Measurements from ENCODE around the gene ANKMY1. TPM values are rescaled to one million over a fixed set of nuclear protein-coding genes. Genes with fewer than 3 reads are reported as not detected.

The ANKMY1 gene
- total RNA-seq, 4 donors from 2014 or later: 9.1 to 10.9 (median 10.2) TPM

DNA sequence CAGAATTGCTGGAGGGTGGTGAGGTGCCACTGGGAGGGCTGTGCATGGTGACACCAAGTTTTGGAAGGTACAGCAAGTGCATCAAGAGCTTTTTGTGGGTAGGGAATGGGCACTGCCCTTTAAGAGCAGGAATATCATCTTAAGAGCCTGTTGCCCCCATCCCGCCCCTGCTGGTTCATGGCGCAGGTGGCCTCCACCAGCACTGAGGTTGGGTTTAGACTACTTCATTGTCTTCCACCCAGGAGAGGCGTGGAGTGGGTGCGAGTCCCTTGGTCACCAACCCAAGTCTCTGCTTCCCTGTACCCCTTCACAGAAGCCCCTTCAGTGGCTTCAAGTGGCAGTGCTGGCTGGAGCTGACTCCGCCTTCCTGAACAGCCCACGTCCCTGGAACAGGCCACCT lies 18.2 kb upstream of the ANKMY1 start:
- DNase-seq (ENCODE audit: extremely low spot score): no peak
- Histone ChIP-seq H3K9me3 (no peaks in the 10 kb centered on the region), H3K4me1 (peaks cover 16 to 45% (median 30%) of the 10 kb centered on the region in 4 donors), H3K36me3 (peaks cover 39 to 80% (median 68%) of the 10 kb centered on the region in 4 donors), H3K4me3 (no peak overlapping the region), H3K27me3 (no peaks in the 10 kb centered on the region), H3K27ac (replicated peaks in 1 of 4) (no peak overlapping the region)
- intact Hi-C loops (cut with DNase I): no loop called here
- no peak for TF ChIP-seq POLR2A (IDR thresholded peaks at IDR 0.05; ENCODE audit: low read depth)
- no peak for TF ChIP-seq CTCF (IDR thresholded peaks at IDR 0.05)
- TF ChIP-seq EP300 (IDR thresholded peaks at IDR 0.05): no peak
- TF ChIP-seq POLR2AphosphoS5 (IDR thresholded peaks at IDR 0.05): no peak
- 65% methylated on average over 4 of the region's 6 CpGs for WGBS

DNA sequence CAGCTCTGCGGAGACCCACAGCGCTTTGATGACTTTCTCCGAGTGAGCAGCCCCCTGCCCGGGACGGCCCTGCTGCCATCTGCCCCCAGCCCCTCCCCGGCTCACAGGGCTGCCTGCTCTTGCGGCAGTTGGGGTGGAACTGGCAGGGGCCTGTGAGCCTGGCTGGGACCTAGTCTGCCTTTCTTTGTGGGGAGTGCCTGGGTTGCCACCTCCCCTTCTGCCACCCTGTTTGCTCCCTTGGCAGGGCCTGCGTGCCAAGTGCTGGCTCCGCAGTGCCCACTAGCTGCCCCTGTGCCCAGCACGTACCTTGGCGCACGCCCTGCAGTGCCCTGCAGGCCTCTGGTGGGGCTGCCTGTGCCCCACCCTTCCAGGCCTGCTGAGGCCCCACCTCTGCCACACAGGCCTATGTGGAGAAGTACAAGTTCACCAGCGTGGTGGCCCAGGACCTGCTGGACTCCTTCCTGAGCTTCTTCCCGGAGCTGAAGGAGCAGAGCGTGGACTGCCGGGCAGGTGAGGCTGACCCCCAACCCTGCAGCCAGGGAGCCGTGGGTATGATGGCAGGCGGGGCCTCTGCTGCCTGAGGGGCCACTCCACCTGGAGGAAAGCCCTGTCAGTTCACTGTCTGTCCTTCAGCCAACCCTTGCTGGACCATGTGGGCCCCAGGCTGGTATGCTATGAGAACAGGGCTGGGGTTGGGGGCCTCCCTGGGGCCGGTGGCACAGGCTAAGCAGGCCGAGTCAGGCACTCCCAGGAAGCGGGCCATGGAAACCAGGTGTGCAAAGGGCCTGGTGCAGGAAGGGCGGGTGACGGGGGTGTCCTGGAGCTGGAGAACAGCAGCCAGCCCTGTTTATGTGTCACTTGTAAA lies 17.5 kb upstream of the ANKMY1 start:
- WGBS: 77% methylated on average over 6 of the region's 23 CpGs
- no peak for DNase-seq (ENCODE audit: extremely low spot score)
- Histone ChIP-seq H3K36me3 (peaks cover 39 to 80% (median 71%) of the 10 kb centered on the region in 4 donors), H3K4me1 (peaks cover 23 to 47% (median 35%) of the 10 kb centered on the region in 4 donors), H3K4me3 (no peak overlapping the region), H3K27ac (replicated peaks in 1 of 4) (no peak overlapping the region), H3K9me3 (no peaks in the 10 kb centered on the region), H3K27me3 (no peaks in the 10 kb centered on the region)
- no peak for TF ChIP-seq POLR2A (IDR thresholded peaks at IDR 0.05; ENCODE audit: low read depth)
- no peak for TF ChIP-seq CTCF (IDR thresholded peaks at IDR 0.05)
- TF ChIP-seq EP300 (IDR thresholded peaks at IDR 0.05): no peak
- no peak for TF ChIP-seq POLR2AphosphoS5 (IDR thresholded peaks at IDR 0.05)
- intact Hi-C loops (cut with DNase I): no loop called here

GRCh38 chr2:240574386-240575100 lies 16.8 kb upstream of the ANKMY1 start:
- TF ChIP-seq EP300 (IDR thresholded peaks at IDR 0.05): no peak
- H3K9me3 ChIP-seq: no peaks in the 10 kb centered on the region
- H3K36me3 ChIP-seq: peaks cover 39 to 80% (median 71%) of the 10 kb centered on the region in 4 donors
- H3K4me3 ChIP-seq: no peak overlapping the region
- 89% methylated on average over 21 of the region's 21 CpGs for WGBS
- intact Hi-C loops (cut with DNase I): no loop called here
- no peak overlapping the region for H3K27ac ChIP-seq (replicated peaks in 1 of 4)
- DNase-seq (ENCODE audit: extremely low spot score): no peak
- H3K27me3 ChIP-seq: no peaks in the 10 kb centered on the region
- peaks cover 27 to 47% (median 37%) of the 10 kb centered on the region in 4 donors for H3K4me1 ChIP-seq

- intact Hi-C loops (cut with DNase I): no loop called here
- Histone ChIP-seq H3K27ac (replicated peaks in 1 of 4) (no peak overlapping the region), H3K4me1 (peaks cover 27 to 46% (median 37%) of the 10 kb centered on the region in 4 donors), H3K9me3 (no peaks in the 10 kb centered on the region), H3K4me3 (no peak overlapping the region), H3K36me3 (peaks cover 39 to 72% (median 69%) of the 10 kb centered on the region in 4 donors), H3K27me3 (no peaks in the 10 kb centered on the region)
- TF ChIP-seq POLR2AphosphoS5 (IDR thresholded peaks at IDR 0.05) (no peak), POLR2A (IDR thresholded peaks at IDR 0.05; ENCODE audit: low read depth) (no peak), EP300 (IDR thresholded peaks at IDR 0.05) (no peak), CTCF (IDR thresholded peaks at IDR 0.05) (no peak)
- 86% methylated on average over 20 of the region's 37 CpGs for WGBS
- no peak for DNase-seq (ENCODE audit: extremely low spot score)
These were observed 16.0 kb upstream of the ANKMY1 start for GRCh38 chr2:240573516-240574385.
